GM13977 (cell line): ENCODE data around the gene SCIMP.
"Not testable (repeated sequence)": the region's sequence is repeated elsewhere in the genome, so short reads cannot be mapped to it uniquely, and the experiment has no call there.

Experiments used
- DNase-seq: peaks from one replicate; pipeline ENCODE4 v3.0.0; 2012; ENCODE audit warnings: low spot score
- in situ Hi-C: fragments of 300-500 bp; cut with MboI; formaldehyde crosslinking; loops from one replicate; pipeline ENCODE4 v1.12.0; 2022; ENCODE audit warnings: low sequenced_read_pairs, low pct_unique_long_range_greater_than_20kb, mixed read lengths, inconsistent platforms; ENCODE audit not compliant: unreplicated experiment
- TF ChIP-seq, protein P1 (sequence below): IDR thresholded peaks from 2 replicates; pipeline ENCODE4 v1.5.1; 2012; ENCODE audit warnings: mild to moderate bottlenecking, control low read depth; ENCODE audit not compliant: insufficient read depth; ENCODE audit errors: extremely low read depth, missing control alignments

SCIMP gene

DNA sequence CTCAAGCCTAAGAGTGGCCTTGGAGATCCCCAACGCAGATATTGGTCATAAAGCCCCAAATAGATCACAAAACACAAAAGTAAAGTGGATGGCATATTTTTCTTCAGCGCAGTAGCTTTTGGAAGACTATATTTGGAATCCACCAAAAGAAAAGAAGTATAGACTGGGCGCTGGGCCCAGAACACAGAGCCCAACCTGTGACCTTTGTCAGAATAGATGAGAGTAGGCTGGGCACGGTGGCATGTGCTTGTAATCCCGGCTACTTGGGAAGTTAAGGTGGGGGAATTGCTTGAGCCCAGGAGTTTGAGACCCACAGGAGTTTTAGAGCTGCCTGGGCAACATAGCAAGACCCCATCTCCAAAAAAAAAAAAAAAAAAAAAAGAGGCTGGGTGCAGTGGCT, 14.6 kb downstream of the SCIMP start:
- in situ Hi-C loops = no loop called here
- TF ChIP-seq, protein P1, sequence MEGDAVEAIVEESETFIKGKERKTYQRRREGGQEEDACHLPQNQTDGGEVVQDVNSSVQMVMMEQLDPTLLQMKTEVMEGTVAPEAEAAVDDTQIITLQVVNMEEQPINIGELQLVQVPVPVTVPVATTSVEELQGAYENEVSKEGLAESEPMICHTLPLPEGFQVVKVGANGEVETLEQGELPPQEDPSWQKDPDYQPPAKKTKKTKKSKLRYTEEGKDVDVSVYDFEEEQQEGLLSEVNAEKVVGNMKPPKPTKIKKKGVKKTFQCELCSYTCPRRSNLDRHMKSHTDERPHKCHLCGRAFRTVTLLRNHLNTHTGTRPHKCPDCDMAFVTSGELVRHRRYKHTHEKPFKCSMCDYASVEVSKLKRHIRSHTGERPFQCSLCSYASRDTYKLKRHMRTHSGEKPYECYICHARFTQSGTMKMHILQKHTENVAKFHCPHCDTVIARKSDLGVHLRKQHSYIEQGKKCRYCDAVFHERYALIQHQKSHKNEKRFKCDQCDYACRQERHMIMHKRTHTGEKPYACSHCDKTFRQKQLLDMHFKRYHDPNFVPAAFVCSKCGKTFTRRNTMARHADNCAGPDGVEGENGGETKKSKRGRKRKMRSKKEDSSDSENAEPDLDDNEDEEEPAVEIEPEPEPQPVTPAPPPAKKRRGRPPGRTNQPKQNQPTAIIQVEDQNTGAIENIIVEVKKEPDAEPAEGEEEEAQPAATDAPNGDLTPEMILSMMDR = no peak
- no peak for DNase-seq

DNA sequence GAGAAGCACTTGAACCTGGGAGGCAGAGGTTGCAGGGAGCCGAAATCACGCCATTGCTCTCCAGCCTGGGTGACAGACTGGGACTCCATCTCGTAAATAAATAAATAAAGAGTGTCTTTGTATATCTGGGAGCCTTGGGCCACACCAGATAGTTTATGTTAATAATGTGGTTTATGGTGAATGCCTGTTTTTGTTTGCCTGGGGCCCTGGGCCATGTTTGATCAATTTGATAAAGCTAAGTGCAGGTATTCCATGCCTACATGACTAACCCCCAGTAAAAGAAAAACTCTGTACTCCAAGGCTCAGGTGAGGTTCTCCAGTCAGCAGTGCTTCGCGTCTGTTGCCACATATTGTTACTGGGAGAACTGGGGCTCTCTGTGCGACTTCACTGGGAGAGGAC, 15.1 kb downstream of the SCIMP start:
- in situ Hi-C loops = no loop called here
- no peak for DNase-seq
- TF ChIP-seq, protein P1 = no peak

DNA sequence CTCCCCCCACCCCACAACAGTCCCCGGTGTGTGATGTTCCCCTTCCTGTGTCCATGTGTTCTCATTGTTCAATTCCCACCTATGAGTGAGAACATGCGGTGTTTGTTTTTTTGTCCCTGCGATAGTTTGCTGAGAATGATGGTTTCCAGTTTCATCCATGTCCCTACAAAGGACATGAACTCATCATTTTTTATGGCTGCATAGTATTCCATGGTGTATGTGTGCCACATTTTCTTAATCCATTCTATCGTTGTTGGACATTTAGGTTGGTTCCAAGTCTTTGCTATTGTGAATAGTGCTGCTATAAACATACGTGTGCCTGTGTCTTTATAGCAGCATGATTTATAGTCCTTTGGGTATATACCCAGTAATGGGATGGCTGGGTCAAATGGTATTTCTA, 17.1 kb downstream of the SCIMP start:
- DNase-seq, in situ Hi-C loops: not testable (repeated sequence)

DNA sequence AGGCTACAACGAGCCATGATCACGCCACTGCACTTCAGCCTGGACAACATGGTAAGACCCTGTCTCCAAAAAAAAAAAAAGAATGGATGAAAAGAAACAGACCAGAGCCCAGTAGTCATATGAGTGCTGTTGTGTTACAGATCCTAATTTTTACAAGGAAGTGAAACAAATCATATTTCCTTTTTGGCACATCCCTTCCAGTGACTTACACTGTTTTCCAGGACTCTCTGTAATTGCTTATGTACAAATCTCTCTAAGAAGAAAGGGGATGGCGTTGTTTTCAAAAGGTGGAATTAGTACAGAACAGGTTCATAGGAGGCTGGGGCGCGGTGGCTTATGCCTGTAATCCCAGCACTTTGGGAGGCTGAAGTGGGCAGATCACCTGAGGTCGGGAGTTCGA, 23.2 kb downstream of the SCIMP start:
- in situ Hi-C loops = no loop called here
- no peak for DNase-seq
- TF ChIP-seq, protein P1 = no peak

DNA sequence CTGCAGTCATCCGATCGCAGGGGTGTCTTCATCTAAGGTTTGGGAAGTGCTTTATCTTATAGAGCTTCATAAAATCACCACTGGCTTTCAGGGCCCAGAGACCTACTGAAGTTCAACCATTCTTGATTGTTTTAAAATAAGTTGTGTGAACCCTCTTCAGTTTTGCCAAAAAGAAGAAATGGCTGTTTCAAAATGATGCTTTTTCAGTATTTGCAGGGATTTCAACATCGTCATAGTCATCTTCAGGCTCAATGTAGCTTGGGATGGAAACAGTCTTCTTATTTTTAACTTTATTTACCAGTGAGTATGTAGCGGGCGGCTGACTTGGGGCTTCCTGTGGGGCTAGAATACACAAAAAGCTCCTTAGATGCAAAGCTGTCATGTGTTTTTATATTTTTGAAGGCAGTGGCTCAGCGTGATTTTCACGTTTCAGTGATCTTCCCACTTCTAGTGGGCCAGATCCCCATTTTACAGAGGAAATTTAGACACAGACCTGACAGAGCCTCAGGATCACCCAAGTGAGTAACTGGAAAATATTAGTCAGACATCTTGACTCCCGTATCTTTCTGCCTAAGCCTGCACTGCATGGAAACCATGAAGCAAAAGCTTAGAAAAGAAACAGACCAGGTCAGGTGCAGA, 23.9 kb downstream of the SCIMP start:
- no peak for DNase-seq
- TF ChIP-seq, protein P1 = no peak
- in situ Hi-C loops = no loop called here

DNA sequence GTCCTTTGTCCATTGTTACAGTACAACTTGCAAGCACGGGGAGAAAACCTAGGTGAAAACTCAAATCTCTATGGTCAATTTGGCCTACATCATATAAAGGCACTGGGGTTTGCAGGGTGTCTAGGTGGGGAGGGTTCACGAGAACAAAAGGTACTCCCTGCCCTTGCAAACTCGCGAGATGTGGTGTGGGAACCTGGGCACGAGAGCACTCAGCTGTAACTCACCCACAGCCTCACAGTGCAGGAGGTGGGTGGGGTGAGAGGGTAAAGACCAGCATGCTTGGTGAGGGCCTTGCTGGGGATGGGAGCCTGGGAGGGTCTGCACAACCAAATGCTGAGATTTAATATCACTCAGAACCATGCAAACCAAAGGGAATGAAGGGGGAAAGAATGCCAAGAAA, 24.6 kb downstream of the SCIMP start:
- DNase-seq = no peak
- TF ChIP-seq, protein P1 = no peak
- in situ Hi-C loops = no loop called here

DNA sequence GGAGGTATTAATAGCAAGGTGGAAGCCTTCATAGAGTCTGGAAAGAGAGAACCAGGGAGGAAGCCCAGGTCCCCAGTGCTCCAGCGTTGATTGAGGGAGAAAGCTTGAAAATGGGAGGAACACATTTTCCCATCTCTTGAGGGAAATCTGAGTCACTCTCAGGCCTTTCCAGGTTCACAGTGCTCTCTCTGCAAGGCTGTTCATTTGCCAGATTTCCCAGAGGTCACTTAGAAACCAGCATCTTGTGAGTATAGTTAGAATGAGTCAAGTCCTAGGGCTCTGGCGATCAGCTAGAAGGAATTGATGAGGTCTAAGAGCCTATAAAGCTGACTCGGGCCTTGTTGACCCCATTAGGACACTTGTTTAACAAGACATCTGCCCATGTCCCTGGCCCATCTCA, 25.3 kb downstream of the SCIMP start:
- in situ Hi-C loops = no loop called here
- no peak for DNase-seq
- TF ChIP-seq, protein P1 = no peak
